ENCODE data around the gene PRICKLE4.

Gene PRICKLE4

DNA sequence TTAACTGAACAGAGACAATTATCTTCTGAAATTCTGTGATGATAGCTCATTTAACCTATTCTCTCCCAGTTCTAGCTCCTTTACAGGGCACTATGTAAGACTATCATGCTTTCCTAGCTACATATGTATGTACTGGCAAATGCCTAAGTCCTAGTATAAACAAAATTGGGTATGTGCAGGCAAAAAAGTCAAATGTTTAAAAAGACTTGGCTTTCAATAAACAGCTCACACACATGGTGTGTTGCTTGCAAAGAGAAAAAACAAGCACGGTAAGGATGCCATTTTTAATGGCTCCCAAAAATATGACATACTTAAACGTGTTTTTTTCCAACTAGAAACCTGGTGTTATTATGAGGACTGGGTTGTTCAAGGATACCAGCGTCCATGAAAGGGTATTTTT lies 51.7 kb downstream of the PRICKLE4 start:
- TF ChIP-seq EZH2 (IDR thresholded peaks at IDR 0.05; ENCODE audit: borderline replicate concordance, low read depth, low read length, severe bottlenecking): no peak
- TF ChIP-seq, protein P1, sequence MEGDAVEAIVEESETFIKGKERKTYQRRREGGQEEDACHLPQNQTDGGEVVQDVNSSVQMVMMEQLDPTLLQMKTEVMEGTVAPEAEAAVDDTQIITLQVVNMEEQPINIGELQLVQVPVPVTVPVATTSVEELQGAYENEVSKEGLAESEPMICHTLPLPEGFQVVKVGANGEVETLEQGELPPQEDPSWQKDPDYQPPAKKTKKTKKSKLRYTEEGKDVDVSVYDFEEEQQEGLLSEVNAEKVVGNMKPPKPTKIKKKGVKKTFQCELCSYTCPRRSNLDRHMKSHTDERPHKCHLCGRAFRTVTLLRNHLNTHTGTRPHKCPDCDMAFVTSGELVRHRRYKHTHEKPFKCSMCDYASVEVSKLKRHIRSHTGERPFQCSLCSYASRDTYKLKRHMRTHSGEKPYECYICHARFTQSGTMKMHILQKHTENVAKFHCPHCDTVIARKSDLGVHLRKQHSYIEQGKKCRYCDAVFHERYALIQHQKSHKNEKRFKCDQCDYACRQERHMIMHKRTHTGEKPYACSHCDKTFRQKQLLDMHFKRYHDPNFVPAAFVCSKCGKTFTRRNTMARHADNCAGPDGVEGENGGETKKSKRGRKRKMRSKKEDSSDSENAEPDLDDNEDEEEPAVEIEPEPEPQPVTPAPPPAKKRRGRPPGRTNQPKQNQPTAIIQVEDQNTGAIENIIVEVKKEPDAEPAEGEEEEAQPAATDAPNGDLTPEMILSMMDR (IDR thresholded peaks at IDR 0.05; ENCODE audit: borderline replicate concordance, extremely low read depth, low read length, poor library complexity, severe bottlenecking): no peak
- no peak for DNase-seq
- H3K9ac ChIP-seq (ENCODE audit: low read depth, low read length): no peak overlapping the region
- H3K4me2 ChIP-seq (ENCODE audit: insufficient read depth, low read length): no peak overlapping the region
- no peaks in the 10 kb centered on the region for H3K27me3 ChIP-seq (ENCODE audit: insufficient read depth, low read length, poor library complexity)
- no peak for ATAC-seq (ENCODE audit: insufficient read depth, low read depth)
- 0 out of 2 replicates have a peak, but pooled peaks cover 3% of the 10 kb centered on the region for H3K4me1 ChIP-seq (ENCODE audit: insufficient read depth, low read length)
- H3K9me3 ChIP-seq (ENCODE audit: insufficient read depth, low read length, severe bottlenecking): no peaks in the 10 kb centered on the region
- peaks cover 4% of the 10 kb centered on the region; the same call in 1 of the 2 replicates for H3K36me3 ChIP-seq (ENCODE audit: insufficient read depth, low read length)
- H2AFZ ChIP-seq (ENCODE audit: low read depth, low read length): no peak overlapping the region
- peaks cover 26% of the 10 kb centered on the region for H3K79me2 ChIP-seq (ENCODE audit: insufficient read depth, low read length)
- no peak overlapping the region for H3K4me3 ChIP-seq (ENCODE audit: low read depth in 1 of 2, low read length in 2 of 2)
- H3K27ac ChIP-seq (ENCODE audit: low read length): no peak overlapping the region
- H4K20me1 ChIP-seq (ENCODE audit: insufficient read depth, low read length): no peaks in the 10 kb centered on the region

DNA sequence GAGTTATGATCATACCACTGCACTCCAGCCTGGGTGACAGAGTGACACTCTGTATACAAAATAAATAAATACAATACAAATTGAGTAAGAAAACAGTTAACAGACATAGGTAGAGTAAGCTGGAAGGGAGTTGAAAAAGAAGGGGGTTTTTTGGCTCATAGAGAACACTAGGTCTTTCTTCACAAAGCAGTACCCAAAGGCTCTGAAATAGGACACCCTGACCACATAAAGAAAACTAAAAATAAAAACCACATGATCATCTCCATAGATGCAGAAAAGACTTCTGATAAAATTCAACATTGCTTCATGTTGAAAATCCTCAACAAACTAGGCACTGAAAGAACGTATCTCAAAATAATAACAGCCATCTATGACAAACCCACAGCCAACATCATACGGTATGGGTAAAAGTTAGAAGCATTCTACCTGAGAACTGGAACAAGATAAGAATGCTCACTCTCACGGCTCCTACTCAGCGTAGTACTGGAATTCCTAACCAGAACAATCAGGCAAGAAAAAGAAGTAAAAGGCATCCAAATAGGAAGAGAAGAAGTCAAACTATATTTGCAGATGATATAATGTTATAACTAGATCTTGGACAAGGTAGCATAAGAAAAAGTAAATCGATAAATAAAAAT lies 55.6 kb downstream of the PRICKLE4 start:
- Histone ChIP-seq H2AFZ (ENCODE audit: low read depth, low read length) (no peak overlapping the region), H3K27me3 (ENCODE audit: insufficient read depth, low read length, poor library complexity) (no peaks in the 10 kb centered on the region), H3K4me2 (ENCODE audit: insufficient read depth, low read length) (no peak overlapping the region), H3K4me3 (ENCODE audit: low read depth in 1 of 2, low read length in 2 of 2) (no peak overlapping the region), H3K4me1 (ENCODE audit: insufficient read depth, low read length) (0 out of 2 replicates have a peak, but pooled peaks cover 3% of the 10 kb centered on the region), H3K9ac (ENCODE audit: low read depth, low read length) (no peak overlapping the region), H3K27ac (ENCODE audit: low read length) (no peak overlapping the region), H3K9me3 (ENCODE audit: insufficient read depth, low read length, severe bottlenecking) (no peaks in the 10 kb centered on the region), H3K36me3 (ENCODE audit: insufficient read depth, low read length) (no peaks in the 10 kb centered on the region; the same call in 1 of the 2 replicates), H3K79me2 (ENCODE audit: insufficient read depth, low read length) (peaks cover 40% of the 10 kb centered on the region), H4K20me1 (ENCODE audit: insufficient read depth, low read length) (peaks cover 3% of the 10 kb centered on the region; the same call in 1 of the 2 replicates)
- no peak for DNase-seq
- ATAC-seq (ENCODE audit: insufficient read depth, low read depth): 0 out of 3 replicates have a peak, but pooled peaks have one; percentile 39
- TF ChIP-seq, protein P1 (IDR thresholded peaks at IDR 0.05; ENCODE audit: borderline replicate concordance, extremely low read depth, low read length, poor library complexity, severe bottlenecking): no peak
- TF ChIP-seq EZH2 (IDR thresholded peaks at IDR 0.05; ENCODE audit: borderline replicate concordance, low read depth, low read length, severe bottlenecking): no peak

DNA sequence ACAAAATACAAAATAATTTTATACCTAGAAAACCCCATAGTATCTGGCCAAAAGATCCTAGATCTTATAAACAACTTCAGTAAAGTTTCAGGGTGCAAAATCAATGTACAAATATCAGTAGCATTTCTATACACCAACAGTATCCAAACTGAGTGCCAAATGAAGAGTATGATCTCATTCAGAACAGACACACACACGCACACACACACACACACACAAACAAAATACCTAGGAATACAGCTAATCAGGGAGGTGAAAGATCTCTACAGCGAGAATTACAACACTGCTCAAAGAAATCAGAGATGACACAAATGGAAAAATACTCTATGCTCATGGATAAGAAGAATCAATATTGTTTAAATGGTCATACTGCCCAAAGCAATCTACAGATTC lies 56.1 kb downstream of the PRICKLE4 start:
- Histone ChIP-seq H3K4me3 (ENCODE audit: low read depth in 1 of 2, low read length in 2 of 2) (no peak overlapping the region), H3K36me3 (ENCODE audit: insufficient read depth, low read length) (no peaks in the 10 kb centered on the region; the same call in 1 of the 2 replicates), H4K20me1 (ENCODE audit: insufficient read depth, low read length) (peaks cover 3% of the 10 kb centered on the region; the same call in 1 of the 2 replicates), H3K9ac (ENCODE audit: low read depth, low read length) (no peak overlapping the region), H3K4me1 (ENCODE audit: insufficient read depth, low read length) (0 out of 2 replicates have a peak, but pooled peaks cover 3% of the 10 kb centered on the region), H3K27me3 (ENCODE audit: insufficient read depth, low read length, poor library complexity) (no peaks in the 10 kb centered on the region), H3K27ac (ENCODE audit: low read length) (no peak overlapping the region), H3K9me3 (ENCODE audit: insufficient read depth, low read length, severe bottlenecking) (no peaks in the 10 kb centered on the region), H3K4me2 (ENCODE audit: insufficient read depth, low read length) (no peak overlapping the region), H2AFZ (ENCODE audit: low read depth, low read length) (no peak overlapping the region), H3K79me2 (ENCODE audit: insufficient read depth, low read length) (peaks cover 39% of the 10 kb centered on the region)
- no peak for TF ChIP-seq EZH2 (IDR thresholded peaks at IDR 0.05; ENCODE audit: borderline replicate concordance, low read depth, low read length, severe bottlenecking)
- TF ChIP-seq, protein P1 (IDR thresholded peaks at IDR 0.05; ENCODE audit: borderline replicate concordance, extremely low read depth, low read length, poor library complexity, severe bottlenecking): no peak
- DNase-seq (no peak), ATAC-seq (ENCODE audit: insufficient read depth, low read depth) (no peak)

Measured in DND-41 (cell line).